HEK293T (cell line): ENCODE measurements around the gene R3HDM2.

Experiments used
- ARNT ChIP-seq: fragments of 450-650 bp; IDR thresholded peaks from 2 replicates; pipeline ENCODE4 v1.6.1; 2017; ENCODE audit warnings: mild to moderate bottlenecking
- BHLHE40 ChIP-seq: fragments of 450-650 bp; IDR thresholded peaks from 2 replicates; pipeline ENCODE4 v1.6.1; 2016; ENCODE audit warnings: mild to moderate bottlenecking, moderate library complexity, borderline replicate concordance
- CTBP1 ChIP-seq: fragments of 450-650 bp; IDR thresholded peaks from 2 replicates; pipeline ENCODE4 v1.6.1; 2016; ENCODE audit warnings: borderline replicate concordance
- ELF4 ChIP-seq: fragments of 450-650 bp; IDR thresholded peaks from 2 replicates; pipeline ENCODE4 v1.6.1; 2017; ENCODE audit warnings: antibody characterized with exemption
- FOXA1 ChIP-seq: fragments of 450-650 bp; IDR thresholded peaks from 2 replicates; pipeline ENCODE4 v1.6.1; 2016; ENCODE audit warnings: mild to moderate bottlenecking
- FOXK2 ChIP-seq: fragments of 450-650 bp; IDR thresholded peaks from 2 replicates; pipeline ENCODE4 v1.6.1; 2016; ENCODE audit warnings: mild to moderate bottlenecking
- FOXM1 ChIP-seq: fragments of 450-650 bp; IDR thresholded peaks from 2 replicates; pipeline ENCODE4 v1.6.1; 2017; ENCODE audit warnings: mild to moderate bottlenecking, borderline replicate concordance
- HDGF ChIP-seq: fragments of 450-650 bp; IDR thresholded peaks from 2 replicates; pipeline ENCODE4 v1.6.1; 2017; ENCODE audit warnings: antibody characterized with exemption, borderline replicate concordance
- LEF1 ChIP-seq: fragments of 450-650 bp; IDR thresholded peaks from 2 replicates; pipeline ENCODE4 v1.6.1; 2017; ENCODE audit warnings: mild to moderate bottlenecking, borderline replicate concordance
- NFRKB ChIP-seq: fragments of 450-650 bp; IDR thresholded peaks from 2 replicates; pipeline ENCODE4 v1.6.1; 2016; ENCODE audit warnings: mild to moderate bottlenecking, moderate library complexity
- PKNOX1 ChIP-seq: fragments of 450-650 bp; IDR thresholded peaks from 2 replicates; pipeline ENCODE4 v1.6.1; 2016
- SP1 ChIP-seq: fragments of 450-650 bp; IDR thresholded peaks from 2 replicates; pipeline ENCODE4 v1.6.1; 2017
- SUZ12 ChIP-seq: fragments of 450-650 bp; IDR thresholded peaks from 2 replicates; pipeline ENCODE4 v1.6.1; 2016; ENCODE audit warnings: mild to moderate bottlenecking

- TF ChIP-seq FOXK2 (no peak), SUZ12 (no peak), PKNOX1 (no peak), BHLHE40 (no peak), ARNT (no peak), LEF1 (no peak), ELF4 (no peak), FOXA1 (no peak), CTBP1 (no peak), SP1 (no peak), FOXM1 (no peak), HDGF (no peak), NFRKB (no peak)
Observed at GRCh38 chr12:57236925-57237595, 193.8 kb downstream of the R3HDM2 start.
